B cell (primary cell): Measurements from ENCODE around the gene CARD10. TPM values are rescaled to one million over a fixed set of nuclear protein-coding genes. Genes with fewer than 3 reads are reported as not detected.

Experiments used
- ATAC-seq: fragments of 200-7000 bp; cut with Tn5 transposase; one replicate; pipeline ENCODE4 v1.10.0; 2021; ENCODE audit warnings: low read depth, mild to moderate bottlenecking, moderate number of reproducible peaks, moderate library complexity
- CTCF ChIA-PET: fragments of 350-600 bp; sonication (Branson Sonifier 250); formaldehyde crosslinking; loops from one replicate; lab custom pipeline; 2021; ENCODE audit warnings: antibody characterized with exemption, inconsistent platforms; lab: Charles Lee
- POLR2A ChIA-PET: fragments of 350-600 bp; sonication (Branson Sonifier 250); formaldehyde crosslinking; loops from one replicate; lab custom pipeline; 2021; ENCODE audit warnings: antibody characterized with exemption; lab: Charles Lee
- DNase-seq: peaks from one replicate; pipeline ENCODE4 v3.0.0; 2013
- H2AFZ ChIP-seq: 2 replicates; pipeline ENCODE4 v1.6.1; 2012; ENCODE audit warnings: mild to moderate bottlenecking, low read depth, low read length; ENCODE audit not compliant: insufficient read depth, poor library complexity, severe bottlenecking
- H3K27ac ChIP-seq, 2 donors: 1 replicate in 1 of 2; 2 replicates in 1 of 2; pipeline ENCODE4 v1.5.1; 2012 to 2013; ENCODE audit warnings: low read length in 2 of 2, mild to moderate bottlenecking in 2 of 2, moderate library complexity in 1 of 2
- H3K27me3 ChIP-seq, 4 experiments: fragments of 200-600 bp in 1 of 4; sonication (generic) in 1 of 4; replicated peaks in 1 of 4; 1 replicate in 2 of 4; 2 replicates in 2 of 4; pipeline versions ENCODE4 v1.6.1 to v1.7.0; 2013 to 2016; ENCODE audit warnings: low read length in 3 of 4, mild to moderate bottlenecking in 2 of 4, mixed read lengths in 1 of 4, moderate library complexity in 1 of 4; ENCODE audit not compliant: insufficient read depth in 4 of 4, control insufficient read depth in 3 of 4; ENCODE audit errors: control extremely low read depth in 1 of 4
- H3K36me3 ChIP-seq, 2 experiments: replicated peaks in 1 of 2; 1 replicate in 1 of 2; 2 replicates in 1 of 2; pipeline versions ENCODE4 v1.6.1 to v1.7.1; 2013; ENCODE audit warnings: low read length in 1 of 2; ENCODE audit not compliant: insufficient read depth in 2 of 2, control insufficient read depth in 1 of 2; ENCODE audit errors: control extremely low read depth in 1 of 2, extremely low read depth in 1 of 2
- H3K4me1 ChIP-seq, 2 donors: fragments of 200-600 bp in 1 of 2; sonication (generic) in 1 of 2; 1 replicate in 1 of 2; 2 replicates in 1 of 2; pipeline versions ENCODE4 v1.5.1 to v1.6.1; 2013 to 2017; ENCODE audit warnings: low read length in 2 of 2; ENCODE audit not compliant: control insufficient read depth in 2 of 2, insufficient read depth in 2 of 2
- H3K4me2 ChIP-seq: replicated peaks from 2 replicates; pipeline ENCODE3; 2012; ENCODE audit warnings: mild to moderate bottlenecking, low read depth, low read length; ENCODE audit not compliant: poor library complexity, severe bottlenecking
- H3K4me3 ChIP-seq, 5 experiments: fragments of 200-600 bp in 1 of 5; sonication (generic) in 1 of 5; 1 replicate in 3 of 5; 2 replicates in 2 of 5; pipeline versions ENCODE4 v1.5.1 to v1.7.0; 2011 to 2016; ENCODE audit warnings: low read length in 4 of 5, mild to moderate bottlenecking in 4 of 5, low read depth in 2 of 5, control low read depth in 1 of 5, moderate library complexity in 1 of 5; ENCODE audit not compliant: insufficient read depth in 1 of 5; ENCODE audit errors: control extremely low read depth in 1 of 5, extremely low read depth in 1 of 5
- H3K79me2 ChIP-seq: fragments of 200-600 bp; sonication (generic); one replicate; pipeline ENCODE4 v1.6.0; 2016; ENCODE audit warnings: low read length; ENCODE audit not compliant: control insufficient read depth, insufficient read depth
- H3K9ac ChIP-seq: fragments of 200-600 bp; sonication (generic); 2 replicates; pipeline ENCODE4 v1.6.1; 2017; ENCODE audit warnings: mild to moderate bottlenecking, low read length, moderate library complexity
- H3K9me3 ChIP-seq, 3 donors: one replicate each; pipeline versions ENCODE4 v1.6.1 to v1.7.1; 2013; ENCODE audit warnings: low read length in 2 of 3; ENCODE audit not compliant: control insufficient read depth in 2 of 3, insufficient read depth in 1 of 3; ENCODE audit errors: control extremely low read depth in 1 of 3
- H4K20me1 ChIP-seq: 2 replicates; pipeline ENCODE4 v1.6.0; 2012; ENCODE audit warnings: mild to moderate bottlenecking, low read length; ENCODE audit not compliant: insufficient read depth, control insufficient read depth, poor library complexity, severe bottlenecking
- H3K27ac Mint-ChIP-seq: one replicate; pipeline ENCODE4 v1.8.0; 2021; ENCODE audit warnings: mixed read lengths
- H3K27me3 Mint-ChIP-seq: one replicate; pipeline ENCODE4 v1.8.0; 2021; ENCODE audit warnings: mixed read lengths
- H3K4me1 Mint-ChIP-seq: one replicate; pipeline ENCODE4 v1.8.0; 2021; ENCODE audit warnings: mixed read lengths
- H3K4me3 Mint-ChIP-seq: one replicate; pipeline ENCODE4 v1.8.0; 2021; ENCODE audit warnings: mixed read lengths
- H3K9me3 Mint-ChIP-seq: one replicate; pipeline ENCODE4 v1.8.0; 2022; ENCODE audit warnings: mixed read lengths; ENCODE audit not compliant: insufficient read depth
- CTCF ChIP-seq: fragments of 200-600 bp; IDR thresholded peaks from one replicate; pipeline ENCODE4 v1.8.0; 2022; ENCODE audit warnings: antibody characterized with exemption, mild to moderate bottlenecking
- EZH2 ChIP-seq: IDR thresholded peaks from 2 replicates; pipeline ENCODE4 v1.6.1; 2012; ENCODE audit warnings: borderline replicate concordance, low read depth, mild to moderate bottlenecking, moderate library complexity, low read length; ENCODE audit not compliant: insufficient read depth, poor library complexity, severe bottlenecking
- WGBS: methylation state at CpG from one replicate; pipeline ENCODE4 v1.1.5; 2013; ENCODE audit warnings: missing lambda C conversion rate; ENCODE audit not compliant: insufficient coverage; 5-methylcytosine and 5-hydroxymethylcytosine counted together
- intact Hi-C: fragments of 100-400 bp; cut with micrococcal nuclease; formaldehyde crosslinking; loops from one replicate; pipeline ENCODE4 v1.10.0; 2022
- polyA plus RNA-seq: library from polyadenylated mRNA; depleted of rRNA; stranded (reverse); fragments of >200 nt; gene quantifications from 2 replicates; pipeline ENCODE4 v1.2.3, GENCODE V29; 2012
- total RNA-seq, 2 donors: library from RNA; stranded (reverse); fragments of 120-200 nt in 1 of 2; gene quantifications; 1 replicate in 1 of 2; 2 replicates in 1 of 2; pipeline versions ENCODE4 v1.2.3 to v1.2.4, GENCODE V29; 2013 to 2022

Gene CARD10
- total and polyA plus RNA-seq, 2 donors (not counting 1 experiment from before 2014, with no cell fraction given), result not detected

GRCh38 chr22:37451218-37451617 is 68.0 kb downstream of the CARD10 start:
- Mint-ChIP-seq H3K4me3 (no peak overlapping the region), H3K4me1 (peaks cover 1% of the 10 kb centered on the region), H3K27me3 (peaks cover 5% of the 10 kb centered on the region), H3K9me3 (no peaks in the 10 kb centered on the region), H3K27ac (no peak overlapping the region)
- Histone ChIP-seq H3K27me3 (peaks cover 0 to 23% (median 4%) of the 10 kb centered on the region in 4 experiments), H2AFZ (no peak overlapping the region), H3K27ac (no peak overlapping the region), H3K4me1 (no peaks in the 10 kb centered on the region), H3K4me3 (no peak overlapping the region), H3K4me2 (no peak overlapping the region), H3K9ac (no peak overlapping the region), H3K36me3 (no peaks in the 10 kb centered on the region), H3K9me3 (no peaks in the 10 kb centered on the region), H4K20me1 (no peaks in the 10 kb centered on the region), H3K79me2 (no peaks in the 10 kb centered on the region)
- ChIA-PET POLR2A (no interaction called here), CTCF (no interaction called here)
- DNase-seq, result no peak
- no peak for ATAC-seq
- TF ChIP-seq EZH2 (no peak), CTCF (no peak)
- intact Hi-C loops, result no loop called here
- WGBS, result no CpG with 5 or more reads among the region's 1 CpG

GRCh38 chr22:37449331-37450001 is 69.7 kb downstream of the CARD10 start:
- H4K20me1 ChIP-seq, result no peaks in the 10 kb centered on the region
- H3K27me3 ChIP-seq, result peaks cover 0 to 24% (median 4%) of the 10 kb centered on the region in 4 experiments
- DNase-seq (no peak), ATAC-seq (no peak)
- WGBS, result 55% methylated on average over 9 of the region's 15 CpGs
- no peak overlapping the region for H3K4me3 ChIP-seq
- no peak overlapping the region for H3K4me2 ChIP-seq
- ChIA-PET POLR2A (interaction anchor here (0.5 kb wide), 1 partner anchor 473 kb away, joined by 5 read pairs; no protein-coding TSS in a partner anchor), CTCF (interaction anchor here (1.6 to 1.7 kb wide), 2 partner anchors 9 to 22 kb away, joined by 4 to 6 read pairs; no protein-coding TSS in a partner anchor)
- no peaks in the 10 kb centered on the region for H3K9me3 ChIP-seq
- H3K9me3 Mint-ChIP-seq, result no peaks in the 10 kb centered on the region
- H3K27ac Mint-ChIP-seq, result no peak overlapping the region
- peaks cover 1% of the 10 kb centered on the region for H3K4me1 Mint-ChIP-seq
- H3K36me3 ChIP-seq, result no peaks in the 10 kb centered on the region
- H3K4me1 ChIP-seq, result no peaks in the 10 kb centered on the region
- H3K27me3 Mint-ChIP-seq, result peaks cover 5% of the 10 kb centered on the region
- no peaks in the 10 kb centered on the region for H3K79me2 ChIP-seq
- no peak overlapping the region for H3K4me3 Mint-ChIP-seq
- H3K9ac ChIP-seq, result no peak overlapping the region
- H3K27ac ChIP-seq, result no peak overlapping the region
- intact Hi-C loops, result no loop called here
- no peak for TF ChIP-seq EZH2
- no peak for TF ChIP-seq CTCF
- no peak overlapping the region for H2AFZ ChIP-seq
